ENCODE measurements around the gene ZNF19.

ZNF19 gene

GRCh38 chr16:71426069-71426879, 62.9 kb downstream of the ZNF19 start:
- Histone ChIP-seq H3K9me2 (replicated peaks; ENCODE audit: insufficient read depth, low read length) (no peaks in the 10 kb centered on the region), H4K20me1 (ENCODE audit: low read depth, low read length) (no peaks in the 10 kb centered on the region), H3K9me3 (ENCODE audit: insufficient read depth, low read length) (no peaks in the 10 kb centered on the region), H2AFZ (ENCODE audit: low read depth, low read length, severe bottlenecking) (no peak overlapping the region), H3K4me2 (ENCODE audit: low read depth, low read length, poor library complexity, severe bottlenecking) (no peak overlapping the region), H3K4me3 (ENCODE audit: insufficient read depth, low read length, poor library complexity, severe bottlenecking) (no peak overlapping the region), H3F3A (ENCODE audit: insufficient read depth) (no peaks in the 10 kb centered on the region), H3K79me2 (ENCODE audit: insufficient read depth, low read length) (no peaks in the 10 kb centered on the region), H3K27me3 (ENCODE audit: low read length) (no peaks in the 10 kb centered on the region), H3K36me3 (ENCODE audit: low read length) (no peaks in the 10 kb centered on the region), H3K27ac (ENCODE audit: low read depth, low read length) (no peak overlapping the region), H3K9ac (ENCODE audit: low read length) (no peak overlapping the region)
- TF ChIP-seq CTCF (IDR thresholded peaks at IDR 0.05; ENCODE audit: insufficient read depth, low read length, poor library complexity, severe bottlenecking) = no peak
- no peak for TF ChIP-seq EZH2phosphoT487 (conservative IDR thresholded peaks at IDR 0.05; ENCODE audit: low read length)

- Histone ChIP-seq H3K27me3 (ENCODE audit: low read length) (no peaks in the 10 kb centered on the region), H3K9me3 (ENCODE audit: insufficient read depth, low read length) (no peaks in the 10 kb centered on the region), H3F3A (ENCODE audit: insufficient read depth) (no peaks in the 10 kb centered on the region), H4K20me1 (ENCODE audit: low read depth, low read length) (no peaks in the 10 kb centered on the region), H3K9ac (ENCODE audit: low read length) (no peak overlapping the region), H3K4me3 (ENCODE audit: insufficient read depth, low read length, poor library complexity, severe bottlenecking) (no peak overlapping the region), H2AFZ (ENCODE audit: low read depth, low read length, severe bottlenecking) (no peak overlapping the region), H3K79me2 (ENCODE audit: insufficient read depth, low read length) (no peaks in the 10 kb centered on the region), H3K4me2 (ENCODE audit: low read depth, low read length, poor library complexity, severe bottlenecking) (no peak overlapping the region), H3K36me3 (ENCODE audit: low read length) (no peaks in the 10 kb centered on the region), H3K9me2 (replicated peaks; ENCODE audit: insufficient read depth, low read length) (no peaks in the 10 kb centered on the region), H3K27ac (ENCODE audit: low read depth, low read length) (no peak overlapping the region)
- TF ChIP-seq EZH2phosphoT487 (conservative IDR thresholded peaks at IDR 0.05; ENCODE audit: low read length) (no peak), CTCF (IDR thresholded peaks at IDR 0.05; ENCODE audit: insufficient read depth, low read length, poor library complexity, severe bottlenecking) (no peak)
Measured at GRCh38 chr16:71425746-71426068, 63.4 kb downstream of the ZNF19 start.

- no peak overlapping the region for H3K9ac ChIP-seq (ENCODE audit: low read length)
- H4K20me1 ChIP-seq (ENCODE audit: low read depth, low read length) = no peaks in the 10 kb centered on the region
- H3K9me2 ChIP-seq (replicated peaks; ENCODE audit: insufficient read depth, low read length) = no peaks in the 10 kb centered on the region
- H3K36me3 ChIP-seq (ENCODE audit: low read length) = no peaks in the 10 kb centered on the region
- H3K79me2 ChIP-seq (ENCODE audit: insufficient read depth, low read length) = no peaks in the 10 kb centered on the region
- no peak overlapping the region for H3K4me2 ChIP-seq (ENCODE audit: low read depth, low read length, poor library complexity, severe bottlenecking)
- no peaks in the 10 kb centered on the region for H3K9me3 ChIP-seq (ENCODE audit: insufficient read depth, low read length)
- TF ChIP-seq CTCF (IDR thresholded peaks at IDR 0.05; ENCODE audit: insufficient read depth, low read length, poor library complexity, severe bottlenecking) (no peak), EZH2phosphoT487 (conservative IDR thresholded peaks at IDR 0.05; ENCODE audit: low read length) (no peak)
- no peaks in the 10 kb centered on the region for H3F3A ChIP-seq (ENCODE audit: insufficient read depth)
- H2AFZ ChIP-seq (ENCODE audit: low read depth, low read length, severe bottlenecking) = no peak overlapping the region
- no peak overlapping the region for H3K4me3 ChIP-seq (ENCODE audit: insufficient read depth, low read length, poor library complexity, severe bottlenecking)
- no peak overlapping the region for H3K27ac ChIP-seq (ENCODE audit: low read depth, low read length)
- no peaks in the 10 kb centered on the region for H3K27me3 ChIP-seq (ENCODE audit: low read length)
Measured at GRCh38 chr16:71424626-71425025, 64.5 kb downstream of the ZNF19 start.

All from SU-DHL-6 (cell line).